A549 (cell line): ENCODE measurements around the gene TMEM88. TPM values are rescaled to one million over a fixed set of nuclear protein-coding genes. Genes with fewer than 3 reads are reported as not detected.

Experiments
- ATAC-seq, 2 experiments: fragments of 200-7000 bp in 1 of 2; fragments of >200 bp in 1 of 2; cut with Nextera tagmentation in 1 of 2; cut with Tn5 transposase in 1 of 2; 3 replicates each; pipeline versions ENCODE4 v1.8.0 to v1.9.1; 2018 to 2020; ENCODE audit warnings: mild to moderate bottlenecking in 1 of 2, moderate library complexity in 1 of 2
- CTCF ChIA-PET: fragments of 300-600 bp; sonication (Branson Sonifier 250); formaldehyde crosslinking; extraction: SDS; loops from one replicate; lab custom pipeline; 2021; ENCODE audit warnings: antibody characterized with exemption, inconsistent platforms; lab: Yijun Ruan, JAX
- POLR2A ChIA-PET: fragments of 350-600 bp; formaldehyde crosslinking; extraction: SDS; loops from one replicate; lab custom pipeline; 2021; ENCODE audit warnings: antibody characterized with exemption, inconsistent platforms; lab: Yijun Ruan, JAX
- DNase-seq, 2 experiments: peaks; one replicate each; pipeline versions ENCODE4 v3.0.0 to v3.0.0-alpha.2; 2011 to 2016; ENCODE audit warnings: low read depth in 1 of 2, low spot score in 1 of 2
- FAIRE-seq: peaks from 2 replicates; lab custom pipeline; 2011; peaks lifted over from hg19 to GRCh38; lab: Jason Lieb, UNC
- H3K27ac ChIP-seq, 2 experiments: fragments of >200 bp; sonication (Bioruptor Twin); formaldehyde crosslinking; 3 replicates each; pipeline ENCODE4 v1.5.1; 2016 to 2017
- H3K4me1 ChIP-seq: fragments of >200 bp; sonication (Bioruptor Twin); formaldehyde crosslinking; 3 replicates; pipeline ENCODE4 v1.6.1; 2016
- H3K4me2 ChIP-seq: fragments of >200 bp; sonication (Bioruptor Twin); formaldehyde crosslinking; 3 replicates; pipeline ENCODE4 v1.6.1; 2016
- H3K4me3 ChIP-seq: fragments of >200 bp; sonication (Bioruptor Twin); formaldehyde crosslinking; 3 replicates; pipeline ENCODE4 v1.5.1; 2016
- H3K9me3 ChIP-seq: fragments of >200 bp; sonication (Bioruptor Twin); formaldehyde crosslinking; 3 replicates; pipeline ENCODE4 v1.6.1; 2016
- BHLHE40 ChIP-seq: IDR thresholded peaks from 2 replicates; pipeline ENCODE4 v1.6.1; 2012; ENCODE audit warnings: low read depth, low read length, inconsistent platforms
- EHF ChIP-seq: fragments of 250-450 bp; sonication (Bioruptor Pico); IDR thresholded peaks from 2 replicates; pipeline ENCODE4 v1.5.0; 2020; ENCODE audit warnings: mild to moderate bottlenecking
- HMGXB4 ChIP-seq: fragments of 250-450 bp; sonication (Bioruptor Pico); IDR thresholded peaks from 2 replicates; pipeline ENCODE4 v1.5.0; 2021; ENCODE audit warnings: mild to moderate bottlenecking, moderate library complexity, borderline replicate concordance
- JUN ChIP-seq, 2 experiments: fragments of >200 bp; sonication (Bioruptor Twin); formaldehyde crosslinking; IDR thresholded peaks; 2 replicates in 1 of 2; 3 replicates in 1 of 2; pipeline ENCODE4 v1.6.1; 2016 to 2017
- MAX ChIP-seq: IDR thresholded peaks from 2 replicates; pipeline ENCODE4 v1.6.1; 2012
- NFE2L2 ChIP-seq: fragments of 150-350 bp; conservative IDR thresholded peaks from 2 replicates; pipeline ENCODE4 v1.6.1; 2014; ENCODE audit warnings: low read length
- PHF8 ChIP-seq: fragments of 200-600 bp; sonication (generic); IDR thresholded peaks from 2 replicates; pipeline ENCODE4 v1.6.1; 2016; ENCODE audit warnings: low read depth, mild to moderate bottlenecking, antibody characterized with exemption, moderate library complexity, borderline replicate concordance
- RAD21 ChIP-seq, 2 experiments: fragments of >200 bp in 1 of 2; sonication (Bioruptor Twin) in 1 of 2; formaldehyde crosslinking in 1 of 2; IDR thresholded peaks in 1 of 2; conservative IDR thresholded peaks in 1 of 2; 2 replicates in 1 of 2; 3 replicates in 1 of 2; pipeline ENCODE4 v1.6.1; 2012 to 2018; ENCODE audit warnings: inconsistent platforms in 1 of 2
- REST ChIP-seq: fragments of 200-600 bp; sonication (generic); IDR thresholded peaks from 2 replicates; pipeline ENCODE4 v1.6.1; 2016; ENCODE audit warnings: antibody characterized with exemption, mild to moderate bottlenecking, moderate library complexity
- TFCP2L1 ChIP-seq: fragments of 250-450 bp; sonication (Bioruptor Pico); IDR thresholded peaks from 2 replicates; pipeline ENCODE4 v1.5.0; 2021; ENCODE audit warnings: mild to moderate bottlenecking
- USF2 ChIP-seq: fragments of 450-650 bp; IDR thresholded peaks from 2 replicates; pipeline ENCODE4 v1.6.1; 2014; ENCODE audit warnings: antibody characterized with exemption
- WGBS: methylation state at CpG from one replicate; pipeline ENCODE4 v1.1.6; 2017; ENCODE audit errors: missing lambda C conversion rate; 5-methylcytosine and 5-hydroxymethylcytosine counted together
- polyA plus RNA-seq, 4 experiments: library from polyadenylated mRNA; depleted of rRNA in 3 of 4; stranded (reverse); fragments of >200 nt; fragmentation: RNase III in 1 of 4; extraction: RNeasy Plus Mini Kit Qiagen cat#74134 plus additional on column Dnase treatment in 1 of 4; gene quantifications; 2 replicates in 3 of 4; 3 replicates in 1 of 4; pipeline ENCODE4 v1.2.3, GENCODE V29; 2011 to 2017

The TMEM88 gene
- polyA plus RNA-seq, 2 of the 4 experiments (the other 2 are of a cell fraction): 0.17 to 0.48 TPM

- no peak for TF ChIP-seq HMGXB4 (CRISPR knock-in tag)
- peak; percentile 30; the same call in 1 of the 2 replicates for TF ChIP-seq NFE2L2
- TF ChIP-seq TFCP2L1 (CRISPR knock-in tag): no peak
- no peak; the same call in 1 of the 2 replicates for TF ChIP-seq PHF8
- peak; percentile 88 for TF ChIP-seq USF2
Measured at GRCh38 chr17:7841396-7841914, 13.4 kb upstream of the TMEM88 start (continued).

GRCh38 chr17:7841915-7842379, 12.9 kb upstream of the TMEM88 start:
- no peak for FAIRE-seq
- no peaks in the 10 kb centered on the region for H3K9me3 ChIP-seq
- CTCF ChIA-PET: interaction anchor here (0.9 to 25.1 kb wide), 11 partner anchors 0 to 216 kb away, joined by 3 to 677 read pairs (median 5); partner anchors contain the start of genes KDM6B, NAA38, TP53 and WRAP53
- WGBS: under 1% methylated on average over 33 of the region's 46 CpGs
- ATAC-seq: peak; percentile 12 to 49
- DNase-seq: peak; percentile 90 to 92
- TF ChIP-seq MAX: peak; percentile 77
- peak; percentile 85 for TF ChIP-seq BHLHE40
- TF ChIP-seq USF2: peak; percentile 65
- TF ChIP-seq TFCP2L1 (CRISPR knock-in tag): peak; percentile 80
- no peak for TF ChIP-seq EHF (CRISPR knock-in tag)
- TF ChIP-seq RAD21 (conservative IDR thresholded peaks at IDR 0.05 in 1 of 2, IDR thresholded peaks at IDR 0.05 in 1 of 2): no peak
- TF ChIP-seq REST: peak; percentile 20; the same call in 1 of the 2 replicates
- TF ChIP-seq JUN (IDR thresholded peaks at IDR 0.05): peak in 1 of 2 experiments; percentile 89
- peak overlapping the region; percentile 80 for H3K4me3 ChIP-seq
- peak overlapping the region; percentile 96 for H3K27ac ChIP-seq
- H3K4me1 ChIP-seq: peaks cover 51% of the 10 kb centered on the region
- POLR2A ChIA-PET: interaction anchor here (1.0 to 5.7 kb wide), 6 partner anchors 9 to 155 kb away, joined by 3 to 65 read pairs (median 6); partner anchors contain the start of genes CYB5D1, KDM6B, NAA38 and TP53
- peak overlapping the region; percentile 91 for H3K4me2 ChIP-seq
